ENCODE measurements around the gene GPR61.
A peak's percentile ranks its signal among the peaks of the same experiment; 100 is the strongest.

GPR61 gene

GRCh38 chr1:109564194-109564878 lies 24.7 kb downstream of the GPR61 start:
- no peaks in the 10 kb centered on the region for H3K9me3 ChIP-seq (ENCODE audit: control insufficient read depth in 1 of 2, low read length in 2 of 2)
- no peak overlapping the region for H3K4me3 ChIP-seq (ENCODE audit: low read depth in 1 of 2, low read length in 2 of 2)
- no peaks in the 10 kb centered on the region for H3K36me3 ChIP-seq (ENCODE audit: control insufficient read depth in 1 of 2, insufficient read depth in 2 of 2, low read length in 2 of 2)
- H3K4me1 ChIP-seq (ENCODE audit: control insufficient read depth in 1 of 2, insufficient read depth in 2 of 2, low read length in 2 of 2) = peaks cover 0 to 30% of the 10 kb centered on the region in 2 donors
- H3K27me3 ChIP-seq (ENCODE audit: low read depth, low read length) = no peaks in the 10 kb centered on the region
- no peak overlapping the region for H3K27ac ChIP-seq (ENCODE audit: low read length)

- Histone ChIP-seq H3K27me3 (ENCODE audit: low read depth, low read length) (no peaks in the 10 kb centered on the region), H3K9me3 (ENCODE audit: control insufficient read depth in 1 of 2, low read length in 2 of 2) (no peaks in the 10 kb centered on the region), H3K4me3 (ENCODE audit: low read depth in 1 of 2, low read length in 2 of 2) (no peak overlapping the region), H3K36me3 (ENCODE audit: control insufficient read depth in 1 of 2, insufficient read depth in 2 of 2, low read length in 2 of 2) (no peaks in the 10 kb centered on the region), H3K27ac (ENCODE audit: low read length) (no peak overlapping the region), H3K4me1 (ENCODE audit: control insufficient read depth in 1 of 2, insufficient read depth in 2 of 2, low read length in 2 of 2) (peaks cover 0 to 34% of the 10 kb centered on the region in 2 donors)
These were observed 25.6 kb downstream of the GPR61 start for GRCh38 chr1:109565241-109565640.

DNA sequence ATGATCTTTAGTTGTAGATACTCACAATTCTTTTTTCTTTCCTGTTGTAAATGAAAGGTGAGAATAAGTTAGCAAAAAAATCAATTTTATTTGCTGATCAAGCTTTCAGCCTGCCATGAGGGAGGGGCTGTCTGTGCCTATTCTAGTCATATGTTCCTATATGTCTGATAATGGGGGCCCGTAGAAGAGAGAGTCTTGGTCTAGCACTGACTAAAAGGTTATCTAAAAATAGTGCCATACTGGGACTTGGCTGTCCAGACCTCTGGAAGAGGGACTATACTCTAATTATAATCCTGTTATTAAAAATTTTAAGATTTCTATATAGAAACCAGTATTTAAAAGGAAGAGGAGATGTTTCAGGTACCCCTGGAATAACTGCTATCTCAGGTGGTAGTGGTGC lies 27.3 kb downstream of the GPR61 start:
- Histone ChIP-seq H3K4me1 (ENCODE audit: control insufficient read depth in 1 of 2, insufficient read depth in 2 of 2, low read length in 2 of 2) (peaks cover 0 to 35% of the 10 kb centered on the region in 2 donors), H3K27me3 (ENCODE audit: low read depth, low read length) (no peaks in the 10 kb centered on the region), H3K36me3 (ENCODE audit: control insufficient read depth in 1 of 2, insufficient read depth in 2 of 2, low read length in 2 of 2) (no peaks in the 10 kb centered on the region), H3K9me3 (ENCODE audit: control insufficient read depth in 1 of 2, low read length in 2 of 2) (no peaks in the 10 kb centered on the region), H3K27ac (ENCODE audit: low read length) (no peak overlapping the region), H3K4me3 (ENCODE audit: low read depth in 1 of 2, low read length in 2 of 2) (no peak overlapping the region)

DNA sequence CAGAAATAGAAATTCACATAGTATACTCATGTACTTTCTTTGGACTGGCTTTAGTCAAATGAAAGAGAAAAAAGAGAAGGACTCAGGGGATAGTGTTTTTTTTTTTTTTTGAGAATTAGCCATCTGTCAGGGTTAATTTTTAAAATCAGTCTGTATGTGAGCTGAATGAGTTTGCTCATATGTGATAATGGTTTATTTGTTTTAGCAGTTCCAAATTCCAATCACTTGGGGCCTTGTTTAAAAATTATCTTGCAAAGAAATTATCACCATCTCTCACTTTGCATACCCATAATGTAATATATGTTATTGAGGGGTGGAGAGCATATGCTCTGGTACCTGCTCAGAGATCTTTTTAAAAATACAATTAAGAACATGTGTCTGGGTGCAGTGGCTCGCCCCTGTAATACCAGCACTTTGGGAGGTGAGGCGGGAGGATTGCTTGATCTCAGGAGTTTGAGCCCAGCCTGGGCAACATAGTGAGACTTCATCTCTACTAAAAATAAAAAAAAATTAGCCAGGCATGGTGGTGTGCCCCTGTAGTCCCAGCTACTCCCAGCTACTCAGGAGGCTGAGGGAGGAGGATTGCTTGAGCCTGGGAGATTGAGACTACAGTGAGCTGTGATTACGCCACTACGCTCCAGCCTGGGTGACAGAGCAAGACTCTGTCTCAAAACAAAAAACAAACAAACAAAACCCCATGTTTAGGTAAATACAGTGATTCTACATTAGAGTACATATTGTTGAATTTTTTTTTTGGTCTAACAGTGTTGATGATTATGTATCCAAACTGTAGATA lies 28.4 kb downstream of the GPR61 start:
- H3K27ac ChIP-seq (ENCODE audit: low read length) = no peak overlapping the region
- H3K36me3 ChIP-seq (ENCODE audit: control insufficient read depth in 1 of 2, insufficient read depth in 2 of 2, low read length in 2 of 2) = no peaks in the 10 kb centered on the region
- peaks cover 8 to 31% of the 10 kb centered on the region in 2 donors for H3K4me1 ChIP-seq (ENCODE audit: control insufficient read depth in 1 of 2, insufficient read depth in 2 of 2, low read length in 2 of 2)
- no peaks in the 10 kb centered on the region for H3K27me3 ChIP-seq (ENCODE audit: low read depth, low read length)
- H3K4me3 ChIP-seq (ENCODE audit: low read depth in 1 of 2, low read length in 2 of 2) = no peak overlapping the region
- H3K9me3 ChIP-seq (ENCODE audit: control insufficient read depth in 1 of 2, low read length in 2 of 2) = no peaks in the 10 kb centered on the region

GRCh38 chr1:109569323-109569722 lies 29.7 kb downstream of the GPR61 start:
- Histone ChIP-seq H3K9me3 (ENCODE audit: control insufficient read depth in 1 of 2, low read length in 2 of 2) (no peaks in the 10 kb centered on the region), H3K4me3 (ENCODE audit: low read depth in 1 of 2, low read length in 2 of 2) (no peak overlapping the region), H3K27me3 (ENCODE audit: low read depth, low read length) (no peaks in the 10 kb centered on the region), H3K27ac (ENCODE audit: low read length) (no peak overlapping the region), H3K4me1 (ENCODE audit: control insufficient read depth in 1 of 2, insufficient read depth in 2 of 2, low read length in 2 of 2) (peaks cover 11 to 24% of the 10 kb centered on the region in 2 donors), H3K36me3 (ENCODE audit: control insufficient read depth in 1 of 2, insufficient read depth in 2 of 2, low read length in 2 of 2) (no peaks in the 10 kb centered on the region)

DNA sequence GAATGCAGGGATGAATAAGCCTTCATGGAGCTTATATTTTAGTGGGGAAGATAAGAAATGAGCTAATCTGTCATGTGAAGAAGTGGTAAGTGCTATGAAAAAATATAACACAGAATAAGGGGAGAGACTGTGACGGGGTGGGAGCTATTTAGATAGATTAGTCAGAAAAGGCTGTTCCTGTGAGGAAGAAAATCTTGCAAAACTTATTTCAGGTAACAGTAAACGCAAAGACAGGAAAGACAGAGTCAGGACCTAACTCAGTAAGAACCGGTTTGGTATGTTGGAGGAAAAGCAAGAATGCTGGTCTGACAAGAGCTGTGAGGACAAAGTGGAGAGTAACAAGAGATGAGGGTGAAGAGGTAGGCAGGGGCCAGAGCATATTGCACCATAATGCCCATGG lies 30.7 kb downstream of the GPR61 start:
- Histone ChIP-seq H3K27me3 (ENCODE audit: low read depth, low read length) (no peaks in the 10 kb centered on the region), H3K9me3 (ENCODE audit: control insufficient read depth in 1 of 2, low read length in 2 of 2) (no peaks in the 10 kb centered on the region), H3K4me3 (ENCODE audit: low read depth in 1 of 2, low read length in 2 of 2) (no peak overlapping the region), H3K27ac (ENCODE audit: low read length) (no peak overlapping the region), H3K4me1 (ENCODE audit: control insufficient read depth in 1 of 2, insufficient read depth in 2 of 2, low read length in 2 of 2) (peaks cover 11 to 25% of the 10 kb centered on the region in 2 donors), H3K36me3 (ENCODE audit: control insufficient read depth in 1 of 2, insufficient read depth in 2 of 2, low read length in 2 of 2) (peaks cover 0 to 5% of the 10 kb centered on the region in 2 donors)

DNA sequence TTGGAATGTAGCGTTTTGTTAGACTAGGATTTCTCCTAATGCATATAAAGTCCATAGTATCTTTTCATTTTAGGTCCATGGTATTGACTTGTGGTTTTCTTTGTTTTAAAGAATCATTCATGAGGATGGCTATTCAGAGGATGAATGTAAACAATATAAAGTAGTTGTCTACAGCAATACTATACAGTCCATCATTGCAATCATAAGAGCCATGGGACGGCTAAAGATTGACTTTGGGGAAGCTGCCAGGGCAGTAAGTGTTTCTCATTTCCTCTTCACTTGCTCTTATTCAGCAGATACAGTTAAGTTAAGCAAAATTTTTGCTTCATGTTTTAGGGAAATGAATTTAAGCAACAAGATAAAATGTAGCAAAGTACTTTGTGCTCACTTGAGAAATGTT lies 34.1 kb downstream of the GPR61 start:
- H3K27me3 ChIP-seq (ENCODE audit: low read depth, low read length) = no peaks in the 10 kb centered on the region
- H3K27ac ChIP-seq (ENCODE audit: low read length) = no peak overlapping the region
- peaks cover 0 to 5% of the 10 kb centered on the region in 2 donors for H3K36me3 ChIP-seq (ENCODE audit: control insufficient read depth in 1 of 2, insufficient read depth in 2 of 2, low read length in 2 of 2)
- no peaks in the 10 kb centered on the region for H3K9me3 ChIP-seq (ENCODE audit: control insufficient read depth in 1 of 2, low read length in 2 of 2)
- H3K4me3 ChIP-seq (ENCODE audit: low read depth in 1 of 2, low read length in 2 of 2) = no peak overlapping the region
- peaks cover 15 to 24% of the 10 kb centered on the region in 2 donors for H3K4me1 ChIP-seq (ENCODE audit: control insufficient read depth in 1 of 2, insufficient read depth in 2 of 2, low read length in 2 of 2)

GRCh38 chr1:109578947-109579443 lies 39.3 kb downstream of the GPR61 start:
- Histone ChIP-seq H3K27me3 (ENCODE audit: low read depth, low read length) (no peaks in the 10 kb centered on the region), H3K4me3 (ENCODE audit: low read depth in 1 of 2, low read length in 2 of 2) (no peak overlapping the region), H3K36me3 (ENCODE audit: control insufficient read depth in 1 of 2, insufficient read depth in 2 of 2, low read length in 2 of 2) (peaks cover 22 to 27% of the 10 kb centered on the region in 2 donors), H3K4me1 (ENCODE audit: control insufficient read depth in 1 of 2, insufficient read depth in 2 of 2, low read length in 2 of 2) (peaks cover 7 to 18% of the 10 kb centered on the region in 2 donors), H3K27ac (ENCODE audit: low read length) (peak overlapping the region; percentile 67), H3K9me3 (ENCODE audit: control insufficient read depth in 1 of 2, low read length in 2 of 2) (no peaks in the 10 kb centered on the region)

DNA sequence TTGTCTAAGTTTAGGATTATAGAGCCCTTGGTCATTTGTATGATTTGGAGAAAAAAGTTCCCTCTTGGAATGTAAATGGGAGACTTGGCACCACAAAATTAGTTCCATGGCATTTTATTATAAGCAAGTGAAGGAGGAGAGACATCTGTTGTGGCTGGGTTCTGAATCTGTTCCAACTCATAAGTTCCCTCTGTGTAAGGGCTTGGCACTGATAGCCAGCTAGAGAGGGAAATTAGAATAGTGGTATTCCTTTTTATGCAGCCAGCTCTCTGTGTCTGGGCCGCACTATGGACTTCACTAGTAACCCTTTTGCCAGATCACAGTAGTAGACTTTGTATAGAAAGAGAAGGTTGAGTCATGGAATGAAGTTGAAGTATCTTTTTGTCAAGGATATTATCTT lies 39.8 kb downstream of the GPR61 start:
- Histone ChIP-seq H3K27ac (ENCODE audit: low read length) (peak overlapping the region; percentile 67), H3K36me3 (ENCODE audit: control insufficient read depth in 1 of 2, insufficient read depth in 2 of 2, low read length in 2 of 2) (peaks cover 27 to 32% of the 10 kb centered on the region in 2 donors), H3K27me3 (ENCODE audit: low read depth, low read length) (no peaks in the 10 kb centered on the region), H3K4me1 (ENCODE audit: control insufficient read depth in 1 of 2, insufficient read depth in 2 of 2, low read length in 2 of 2) (peaks cover 7 to 13% of the 10 kb centered on the region in 2 donors), H3K9me3 (ENCODE audit: control insufficient read depth in 1 of 2, low read length in 2 of 2) (no peaks in the 10 kb centered on the region), H3K4me3 (ENCODE audit: low read depth in 1 of 2, low read length in 2 of 2) (no peak overlapping the region)

DNA sequence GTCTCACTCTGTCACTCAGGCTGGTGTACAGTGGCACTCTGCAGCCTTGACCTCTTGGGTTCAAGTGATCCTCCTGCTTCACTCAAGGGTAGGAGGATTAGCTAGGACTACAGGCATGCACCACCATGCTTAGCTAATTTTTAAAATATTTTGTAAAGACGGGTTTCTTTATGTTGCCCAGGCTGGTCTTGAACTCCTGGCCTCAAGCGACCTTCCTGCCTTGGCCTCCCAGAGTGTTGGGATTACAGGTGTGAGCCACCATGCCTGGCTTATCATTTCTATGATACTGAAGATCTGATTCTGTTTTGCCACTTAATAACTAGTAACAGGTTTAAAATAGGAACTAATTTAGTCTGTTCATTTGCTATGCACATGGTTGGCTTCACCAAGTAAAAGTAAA lies 42.3 kb downstream of the GPR61 start:
- Histone ChIP-seq H3K9me3 (ENCODE audit: control insufficient read depth in 1 of 2, low read length in 2 of 2) (no peaks in the 10 kb centered on the region), H3K27me3 (ENCODE audit: low read depth, low read length) (no peaks in the 10 kb centered on the region), H3K4me3 (ENCODE audit: low read depth in 1 of 2, low read length in 2 of 2) (no peak overlapping the region), H3K27ac (ENCODE audit: low read length) (no peak overlapping the region), H3K4me1 (ENCODE audit: control insufficient read depth in 1 of 2, insufficient read depth in 2 of 2, low read length in 2 of 2) (peaks cover 7 to 13% of the 10 kb centered on the region in 2 donors), H3K36me3 (ENCODE audit: control insufficient read depth in 1 of 2, insufficient read depth in 2 of 2, low read length in 2 of 2) (peaks cover 38 to 50% of the 10 kb centered on the region in 2 donors)

DNA sequence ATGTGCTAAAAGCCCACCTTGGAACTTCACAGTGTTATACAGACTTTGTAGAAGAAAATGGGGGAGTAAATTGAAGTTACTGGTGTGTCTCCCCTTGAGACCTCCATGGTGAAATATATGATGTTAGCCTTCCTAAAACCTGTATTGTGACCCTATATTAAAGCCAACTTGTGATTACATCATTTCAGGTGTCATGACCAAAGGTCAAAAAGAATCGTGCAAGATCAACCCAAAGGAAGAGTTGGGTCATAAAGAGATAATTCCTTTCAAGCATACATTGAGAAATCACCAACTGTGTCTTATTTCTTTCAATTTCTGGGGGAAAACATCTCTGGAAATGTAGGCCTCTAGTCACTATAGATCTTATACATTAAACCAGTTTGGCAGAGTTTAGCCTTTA lies 45.1 kb downstream of the GPR61 start:
- no peaks in the 10 kb centered on the region for H3K4me1 ChIP-seq (ENCODE audit: control insufficient read depth in 1 of 2, insufficient read depth in 2 of 2, low read length in 2 of 2)
- peaks cover 49 to 63% of the 10 kb centered on the region in 2 donors for H3K36me3 ChIP-seq (ENCODE audit: control insufficient read depth in 1 of 2, insufficient read depth in 2 of 2, low read length in 2 of 2)
- no peaks in the 10 kb centered on the region for H3K9me3 ChIP-seq (ENCODE audit: control insufficient read depth in 1 of 2, low read length in 2 of 2)
- no peak overlapping the region for H3K4me3 ChIP-seq (ENCODE audit: low read depth in 1 of 2, low read length in 2 of 2)
- H3K27me3 ChIP-seq (ENCODE audit: low read depth, low read length) = no peaks in the 10 kb centered on the region
- no peak overlapping the region for H3K27ac ChIP-seq (ENCODE audit: low read length)
